Activated B cell treated with CpG ODN at 0.5 μM for 24 hours (primary cell): ENCODE results near the gene SPSB1. TPM values are rescaled to one million over a fixed set of nuclear protein-coding genes. Genes with fewer than 3 reads are reported as not detected.

ENCODE experiments used
- ATAC-seq: fragments of 200-7000 bp; cut with Tn5 transposase; one replicate; pipeline ENCODE4 v1.10.0; 2021; ENCODE audit warnings: low read depth, mild to moderate bottlenecking, moderate library complexity
- CTCF ChIA-PET: fragments of 350-600 bp; sonication (Branson Sonifier 250); formaldehyde crosslinking; loops from one replicate; lab custom pipeline; 2021; ENCODE audit warnings: antibody characterized with exemption; lab: Charles Lee
- POLR2A ChIA-PET: fragments of 350-600 bp; sonication (Branson Sonifier 250); formaldehyde crosslinking; loops from one replicate; lab custom pipeline; 2021; ENCODE audit warnings: antibody characterized with exemption; lab: Charles Lee
- DNase-seq: peaks from one replicate; pipeline ENCODE4 v3.0.0; 2022
- H3K27ac Mint-ChIP-seq: one replicate; pipeline ENCODE4 v1.8.0; 2020; ENCODE audit warnings: mixed read lengths
- H3K27me3 Mint-ChIP-seq: one replicate; pipeline ENCODE4 v1.8.0; 2021; ENCODE audit warnings: mixed read lengths
- H3K36me3 Mint-ChIP-seq: one replicate; pipeline ENCODE4 v1.8.0; 2021; ENCODE audit warnings: low read depth, mixed read lengths
- H3K4me1 Mint-ChIP-seq: one replicate; pipeline ENCODE4 v1.8.0; 2021; ENCODE audit warnings: mixed read lengths
- H3K4me3 Mint-ChIP-seq: one replicate; pipeline ENCODE4 v1.8.0; 2020; ENCODE audit warnings: mild to moderate bottlenecking, mixed read lengths
- H3K9me3 Mint-ChIP-seq: one replicate; pipeline ENCODE4 v1.8.0; 2020; ENCODE audit warnings: mixed read lengths
- CTCF ChIP-seq: fragments of 200-600 bp; IDR thresholded peaks from one replicate; pipeline ENCODE4 v1.8.0; 2022; ENCODE audit warnings: antibody characterized with exemption, mild to moderate bottlenecking
- intact Hi-C: fragments of 100-400 bp; cut with micrococcal nuclease; formaldehyde crosslinking; loops from one replicate; pipeline ENCODE4 v1.15.1; 2024
- total RNA-seq: library from RNA; stranded (reverse); gene quantifications from 2 replicates; pipeline ENCODE4 v1.2.3, GENCODE V29; 2022

SPSB1 gene
- total RNA-seq, 1 donor from 2014 or later = 6.1 TPM

- no peak for ATAC-seq
- H3K27me3 Mint-ChIP-seq = no peaks in the 10 kb centered on the region
- ChIA-PET POLR2A (no interaction called here), CTCF (interaction anchor here (1.1 kb wide), 1 partner anchor 183 kb away, joined by 4 read pairs; no protein-coding TSS in a partner anchor)
- no peaks in the 10 kb centered on the region for H3K9me3 Mint-ChIP-seq
- no peak overlapping the region for H3K27ac Mint-ChIP-seq
- peaks cover 7% of the 10 kb centered on the region for H3K4me1 Mint-ChIP-seq
- H3K36me3 Mint-ChIP-seq = peaks cover 17% of the 10 kb centered on the region
- DNase-seq = no peak
- no peak for TF ChIP-seq CTCF
- intact Hi-C loops = no loop called here
- H3K4me3 Mint-ChIP-seq = no peak overlapping the region
These were observed 20.7 kb upstream of the SPSB1 start for GRCh38 chr1:9271861-9272595.

GRCh38 chr1:9273177-9273576 is 19.5 kb upstream of the SPSB1 start:
- no peak for TF ChIP-seq CTCF
- H3K36me3 Mint-ChIP-seq = peaks cover 18% of the 10 kb centered on the region
- no peak overlapping the region for H3K4me3 Mint-ChIP-seq
- CTCF ChIA-PET = no interaction called here
- intact Hi-C loops = no loop called here
- H3K9me3 Mint-ChIP-seq = no peaks in the 10 kb centered on the region
- no peaks in the 10 kb centered on the region for H3K27me3 Mint-ChIP-seq
- DNase-seq (no peak), ATAC-seq (no peak)
- POLR2A ChIA-PET = no interaction called here
- no peak overlapping the region for H3K27ac Mint-ChIP-seq
- H3K4me1 Mint-ChIP-seq = peaks cover 7% of the 10 kb centered on the region

- no peak for DNase-seq
- Mint-ChIP-seq H3K4me3 (no peak overlapping the region), H3K9me3 (no peaks in the 10 kb centered on the region), H3K36me3 (peaks cover 7% of the 10 kb centered on the region), H3K27ac (no peak overlapping the region), H3K4me1 (peaks cover 7% of the 10 kb centered on the region), H3K27me3 (peaks cover 4% of the 10 kb centered on the region)
- POLR2A ChIA-PET = no interaction called here
- TF ChIP-seq CTCF = no peak
- CTCF ChIA-PET = interaction anchor here (0.6 to 1.3 kb wide), 6 partner anchors 8 to 218 kb away, joined by 3 to 4 read pairs (median 3); partner anchors contain the start of gene H6PD
- intact Hi-C loops = no loop called here
- ATAC-seq = no peak
These were observed 17.5 kb upstream of the SPSB1 start for GRCh38 chr1:9275161-9275560.

- peak; percentile 94 for ATAC-seq
These were observed 17.1 kb upstream of the SPSB1 start for GRCh38 chr1:9275567-9276034.

More at GRCh38 chr1:9275567-9276034, 17.1 kb upstream of the SPSB1 start:
- DNase-seq = no peak
- intact Hi-C loops = no loop called here
- CTCF ChIA-PET = interaction anchor here (0.6 to 1.3 kb wide), 6 partner anchors 9 to 217 kb away, joined by 3 to 4 read pairs (median 3); partner anchors contain the start of gene H6PD
- POLR2A ChIA-PET = no interaction called here
- Mint-ChIP-seq H3K36me3 (peaks cover 7% of the 10 kb centered on the region), H3K4me1 (peaks cover 9% of the 10 kb centered on the region), H3K27ac (no peak overlapping the region), H3K4me3 (no peak overlapping the region), H3K9me3 (no peaks in the 10 kb centered on the region), H3K27me3 (peaks cover 6% of the 10 kb centered on the region)
- TF ChIP-seq CTCF = no peak
